Stomach (tissue), 9 donors: ENCODE data around the gene HEPACAM. TPM values are rescaled to one million over a fixed set of nuclear protein-coding genes. Genes with fewer than 3 reads are reported as not detected.
A peak's percentile ranks its signal among the peaks of the same experiment; 100 is the strongest.

ENCODE experiments used
- DNase-seq, 2 donors: peaks; one replicate each; pipeline versions ENCODE4 v3.0.0 to v3.0.0-alpha.2; 2013 to 2019
- H3K27ac ChIP-seq, 5 donors: fragments of 200-600 bp in 4 of 5; sonication (generic) in 4 of 5; one replicate each; pipeline ENCODE4 v1.5.1; 2013 to 2019; ENCODE audit warnings: mild to moderate bottlenecking in 1 of 5, moderate library complexity in 1 of 5
- H3K27me3 ChIP-seq, 3 donors: fragments of 200-600 bp; sonication (generic); one replicate each; pipeline ENCODE4 v1.5.1; 2017 to 2019; ENCODE audit warnings: mixed run types in 1 of 3
- H3K36me3 ChIP-seq, 4 donors: fragments of 200-600 bp; sonication (generic); 1 replicate in 3 of 4; 2 replicates in 1 of 4; pipeline ENCODE4 v1.5.1; 2016 to 2019
- H3K4me1 ChIP-seq, 4 donors: fragments of 200-600 bp; sonication (generic); one replicate each; pipeline ENCODE4 v1.5.1; 2016 to 2019
- H3K4me3 ChIP-seq, 4 donors: fragments of 200-600 bp; sonication (generic) in 3 of 4; one replicate each; pipeline ENCODE4 v1.5.1; 2016 to 2019; ENCODE audit warnings: mild to moderate bottlenecking in 1 of 4
- H3K9me3 ChIP-seq, 4 donors: fragments of 200-600 bp; sonication (generic); one replicate each; pipeline ENCODE4 v1.5.1; 2016 to 2019
- CTCF ChIP-seq, 7 experiments: fragments of 450-650 bp in 4 of 7; fragments of 200-600 bp in 3 of 7; sonication (generic) in 3 of 7; IDR thresholded peaks; one replicate each; pipeline ENCODE4 v1.5.1; 2016 to 2019; ENCODE audit warnings: antibody characterized with exemption in 7 of 7, control low read depth in 2 of 7, mild to moderate bottlenecking in 1 of 7
- EP300 ChIP-seq: sonication (generic); formaldehyde crosslinking; IDR thresholded peaks from one replicate; pipeline ENCODE4 v1.6.1; 2017; ENCODE audit warnings: antibody characterized with exemption
- POLR2A ChIP-seq, 4 donors: fragments of 450-650 bp; IDR thresholded peaks; one replicate each; pipeline ENCODE4 v1.6.1; 2016; ENCODE audit warnings: antibody characterized with exemption in 4 of 4, control low read depth in 2 of 4, mild to moderate bottlenecking in 1 of 4, moderate library complexity in 1 of 4
- POLR2AphosphoS5 ChIP-seq, 3 donors: sonication (generic); formaldehyde crosslinking; IDR thresholded peaks; one replicate each; pipeline ENCODE4 v1.6.1; 2016; ENCODE audit warnings: antibody characterized with exemption in 3 of 3
- WGBS, 5 donors: extraction: QIAGEN DNeasy Blood & Tissue Kit in 3 of 5; methylation state at CpG; one replicate each; pipeline versions ENCODE4 v1.1.5 to v1.1.7; 2013 to 2018; 5-methylcytosine and 5-hydroxymethylcytosine counted together
- intact Hi-C: fragments of 100-400 bp; cut with DNase I; formaldehyde crosslinking; loops from one replicate; pipeline ENCODE4 v1.15.1; 2023; ENCODE audit warnings: low total_unique reads
- polyA plus RNA-seq, 3 donors: library from polyadenylated mRNA; stranded (reverse); fragments of 200-250 nt; gene quantifications; one replicate each; pipeline ENCODE4 v1.2.3, GENCODE V29; 2013
- total RNA-seq, 5 donors: library from RNA; depleted of rRNA; stranded (reverse); fragments of >200 nt; gene quantifications; one replicate each; pipeline versions ENCODE4 v1.1.0 to v1.2.3, GENCODE V29; 2014 to 2016
- donor health status: healthy with polysubstance abuse.
- donor health status: Bipolar disorder and iron deficiency.
- donor health status: healthy.

The HEPACAM gene
- total and polyA plus RNA-seq, 8 donors: 0.10 TPM; not detected in 7

DNA sequence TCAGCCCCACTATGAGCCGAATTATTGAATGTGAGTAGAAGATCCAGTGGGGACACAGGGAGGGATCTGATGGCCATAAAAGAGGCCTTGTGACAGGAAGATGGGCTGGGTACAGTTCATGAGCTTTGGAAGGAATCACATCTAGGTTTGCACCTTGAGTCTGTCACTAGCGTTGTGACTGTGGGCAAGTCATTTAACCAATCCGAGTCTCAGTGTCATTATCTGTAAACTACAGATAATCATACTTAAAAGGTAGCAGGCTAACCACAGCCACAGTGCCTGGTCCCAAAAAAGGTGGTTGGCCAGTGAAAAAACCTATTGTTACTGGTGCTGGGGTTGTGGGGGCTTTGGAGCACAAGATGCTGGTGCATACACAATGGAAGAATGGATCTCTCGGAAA, 13.0 kb downstream of the HEPACAM start:
- no peak for DNase-seq
- Histone ChIP-seq H3K9me3 (no peaks in the 10 kb centered on the region), H3K27me3 (peaks cover 0 to 32% (median 15%) of the 10 kb centered on the region in 3 donors), H3K4me1 (peaks cover 7 to 11% (median 9%) of the 10 kb centered on the region in 4 donors), H3K36me3 (no peaks in the 10 kb centered on the region), H3K4me3 (no peak overlapping the region), H3K27ac (no peak overlapping the region)
- TF ChIP-seq CTCF (IDR thresholded peaks at IDR 0.05) (no peak), EP300 (no peak), POLR2AphosphoS5 (IDR thresholded peaks at IDR 0.05) (no peak), POLR2A (IDR thresholded peaks at IDR 0.05) (no peak)
- 82 to 89% (median 85%) methylated on average over 4 of the region's 4 CpGs for WGBS, 5 donors
- intact Hi-C loops: no loop called here

GRCh38 chr11:124920870-124921609, 14.8 kb downstream of the HEPACAM start:
- H3K36me3 ChIP-seq: no peaks in the 10 kb centered on the region
- H3K9me3 ChIP-seq: no peaks in the 10 kb centered on the region
- H3K27me3 ChIP-seq: peaks cover 0 to 39% (median 15%) of the 10 kb centered on the region in 3 donors
- 6 to 17% (median 10%) methylated on average over 40 to 82 of the region's 82 CpGs for WGBS, 5 donors
- peaks cover 7 to 11% (median 9%) of the 10 kb centered on the region in 4 donors for H3K4me1 ChIP-seq
- peak overlapping the region; percentile 45 to 49 (median 46) for H3K4me3 ChIP-seq
- H3K27ac ChIP-seq: peak overlapping the region; percentile 14 to 68 (median 50)
- intact Hi-C loops: no loop called here
- no peak for TF ChIP-seq POLR2AphosphoS5 (IDR thresholded peaks at IDR 0.05)
- TF ChIP-seq EP300: no peak
- no peak for TF ChIP-seq POLR2A (IDR thresholded peaks at IDR 0.05)
- TF ChIP-seq CTCF (IDR thresholded peaks at IDR 0.05): no peak
- peak; percentile 54 to 93 for DNase-seq

DNA sequence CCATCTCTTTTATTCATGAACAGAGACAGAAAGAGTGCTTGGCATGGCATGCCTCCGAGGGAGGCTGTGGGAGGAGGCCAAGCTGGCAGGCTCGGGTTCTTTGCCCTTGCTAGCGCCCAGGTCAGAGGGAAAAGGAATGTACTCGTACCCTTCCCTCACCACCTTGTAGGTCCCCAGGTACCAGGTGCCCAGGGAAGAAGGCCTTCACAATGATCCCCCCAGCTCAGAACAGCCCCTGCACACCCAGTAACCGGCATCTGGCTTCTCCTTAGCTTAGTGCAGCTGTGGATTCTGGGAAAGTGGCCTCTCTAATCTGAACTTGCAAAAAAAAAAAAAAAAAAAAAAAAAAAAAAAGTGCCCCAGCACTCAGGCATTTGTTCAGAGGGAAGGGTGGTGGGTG, 15.5 kb downstream of the HEPACAM start:
- H3K36me3 ChIP-seq: no peaks in the 10 kb centered on the region
- H3K27me3 ChIP-seq: peaks cover 0 to 39% (median 15%) of the 10 kb centered on the region in 3 donors
- no peak for DNase-seq
- intact Hi-C loops: no loop called here
- H3K4me1 ChIP-seq: peaks cover 7 to 11% (median 9%) of the 10 kb centered on the region in 4 donors
- TF ChIP-seq POLR2A (IDR thresholded peaks at IDR 0.05): no peak
- no peak for TF ChIP-seq POLR2AphosphoS5 (IDR thresholded peaks at IDR 0.05)
- TF ChIP-seq EP300: no peak
- TF ChIP-seq CTCF (IDR thresholded peaks at IDR 0.05): no peak
- peak overlapping the region in 2 of 4 donors; percentile 45 to 49 for H3K4me3 ChIP-seq
- H3K9me3 ChIP-seq: no peaks in the 10 kb centered on the region
- 92 to 97% (median 95%) methylated on average over 5 of the region's 5 CpGs for WGBS, 5 donors
- H3K27ac ChIP-seq: no peak overlapping the region

- Histone ChIP-seq H3K9me3 (no peaks in the 10 kb centered on the region), H3K27me3 (peaks cover 0 to 39% (median 15%) of the 10 kb centered on the region in 3 donors), H3K4me3 (no peak overlapping the region), H3K27ac (no peak overlapping the region), H3K4me1 (peaks cover 7 to 11% (median 9%) of the 10 kb centered on the region in 4 donors), H3K36me3 (no peaks in the 10 kb centered on the region)
- WGBS, 5 donors: 85 to 100% (median 90%) methylated on average over 2 of the region's 2 CpGs
- intact Hi-C loops: no loop called here
- DNase-seq: no peak
- TF ChIP-seq CTCF (IDR thresholded peaks at IDR 0.05): no peak
Measured at GRCh38 chr11:124919898-124920297, 15.9 kb downstream of the HEPACAM start.
